K562 (cell line): Measurements from ENCODE around the gene CGREF1.

ENCODE experiments used
- CBFA2T3 ChIP-seq: fragments of 450-650 bp; IDR thresholded peaks from 2 replicates; pipeline ENCODE4 v1.6.1; 2017
- FOXK2 ChIP-seq, 2 experiments: fragments of 450-650 bp; IDR thresholded peaks in 1 of 2; conservative IDR thresholded peaks in 1 of 2; 2 replicates each; pipeline ENCODE4 v1.6.1; 2016; ENCODE audit warnings: low read depth in 2 of 2, mild to moderate bottlenecking in 1 of 2
- MLLT1 ChIP-seq, 2 experiments: fragments of 450-650 bp; IDR thresholded peaks; 2 replicates each; pipeline ENCODE4 v1.6.1; 2016
- POLR2AphosphoS5 ChIP-seq: IDR thresholded peaks from 2 replicates; pipeline ENCODE4 v1.6.1; 2011; ENCODE audit warnings: mild to moderate bottlenecking, low read depth, low read length, moderate library complexity; ENCODE audit not compliant: control insufficient read depth, insufficient read depth
- YY1 ChIP-seq, 3 experiments: IDR thresholded peaks; 2 replicates each; pipeline ENCODE4 v1.6.1; 2011; ENCODE audit warnings: low read length in 2 of 3, mild to moderate bottlenecking in 2 of 3, moderate library complexity in 2 of 3, borderline replicate concordance in 1 of 3, control low read depth in 1 of 3, low read depth in 1 of 3; ENCODE audit not compliant: insufficient read depth in 3 of 3, insufficient replicate concordance in 2 of 3, control insufficient read depth in 1 of 3, insufficient read length in 1 of 3; ENCODE audit errors: extremely low read depth in 1 of 3

- TF ChIP-seq MLLT1 (IDR thresholded peaks at IDR 0.05): no peak
- no peak for TF ChIP-seq CBFA2T3
- TF ChIP-seq POLR2AphosphoS5: no peak
- TF ChIP-seq YY1 (IDR thresholded peaks at IDR 0.05; ENCODE audit: borderline replicate concordance in 1 of 3, control insufficient read depth in 1 of 3, extremely low read depth in 1 of 3, insufficient read depth in 3 of 3, insufficient read length in 1 of 3, insufficient replicate concordance in 2 of 3, low read depth in 1 of 3, low read length in 2 of 3): no peak
- TF ChIP-seq FOXK2 (conservative IDR thresholded peaks at IDR 0.05 in 1 of 2, IDR thresholded peaks at IDR 0.05 in 1 of 2; ENCODE audit: low read depth in 2 of 2): no peak
Measured at GRCh38 chr2:27069436-27069835, 49.5 kb downstream of the CGREF1 start.
